ENCODE results near the gene STX18.
A peak's percentile ranks its signal among the peaks of the same experiment; 100 is the strongest.

GRCh38 chr4:4506961-4507360, 34.9 kb downstream of the STX18 start:
- no peak for TF ChIP-seq POLR2A (IDR thresholded peaks at IDR 0.05)
- no peak for TF ChIP-seq CTCF (IDR thresholded peaks at IDR 0.05)
- TF ChIP-seq POLR2AphosphoS5 (IDR thresholded peaks at IDR 0.05): peak; percentile 20

All from prostate gland (tissue), 2 donors.